K562 (cell line): ENCODE results near the gene PTOV1. TPM values are rescaled to one million over a fixed set of nuclear protein-coding genes. Genes with fewer than 3 reads are reported as not detected.

Experiments used
- C11orf30 ChIP-seq: fragments of 450-650 bp; IDR thresholded peaks from 2 replicates; pipeline ENCODE4 v1.6.1; 2016; ENCODE audit warnings: low read depth, mild to moderate bottlenecking
- NCOA4 ChIP-seq: fragments of 450-650 bp; IDR thresholded peaks from 2 replicates; pipeline ENCODE4 v1.6.1; 2018; ENCODE audit warnings: mild to moderate bottlenecking; ENCODE audit not compliant: partially characterized antibody
- PHF21A ChIP-seq: fragments of 450-650 bp; IDR thresholded peaks from 2 replicates; pipeline ENCODE4 v1.6.1; 2017; ENCODE audit warnings: low read depth, borderline replicate concordance
- RBBP5 ChIP-seq: fragments of 200-600 bp; sonication (generic); IDR thresholded peaks from 2 replicates; pipeline ENCODE4 v1.6.1; 2012; ENCODE audit warnings: borderline replicate concordance, mild to moderate bottlenecking, low read length, control low read depth, inconsistent platforms; ENCODE audit not compliant: insufficient read depth, poor library complexity, severe bottlenecking
- RUNX1 ChIP-seq: sonication (generic); IDR thresholded peaks from 2 replicates; pipeline ENCODE4 v1.6.1; 2016; ENCODE audit warnings: antibody characterized with exemption, low read depth
- SMARCB1 ChIP-seq: IDR thresholded peaks from 2 replicates; pipeline ENCODE4 v1.6.1; 2011; ENCODE audit warnings: improper control_type of control experiment, low read depth; ENCODE audit not compliant: insufficient read length
- TAF1 ChIP-seq: IDR thresholded peaks from 2 replicates; pipeline ENCODE4 v1.6.1; 2011; ENCODE audit warnings: mild to moderate bottlenecking, low read length, moderate library complexity; ENCODE audit not compliant: insufficient read depth, control insufficient read depth, severe bottlenecking; ENCODE audit errors: extremely low read depth
- YBX1 ChIP-seq: fragments of 450-650 bp; IDR thresholded peaks from 2 replicates; pipeline ENCODE4 v1.7.1; 2016; ENCODE audit warnings: mild to moderate bottlenecking
- ZNF146 ChIP-seq: IDR thresholded peaks from one replicate; pipeline ENCODE4 v1.6.1; 2018; ENCODE audit warnings: missing compliant biosample characterization; ENCODE audit not compliant: unreplicated experiment
- polyA plus RNA-seq, 8 experiments: library from polyadenylated mRNA; depleted of rRNA in 4 of 8; stranded (reverse) in 5 of 8; unstranded in 3 of 8; fragments of >200 nt; fragmentation: Nextera tagmentation in 2 of 8; fragmentation: Illumina TruSeq in 1 of 8; extraction: Ambion mirVana in 2 of 8; extraction: Trizol in 1 of 8; gene quantifications; 2 replicates each; pipeline versions ENCODE4 v1.2.1 to v1.2.3, GENCODE V29; 2011 to 2014; ENCODE audit warnings: inconsistent platforms in 1 of 8, missing spikeins in 1 of 8
- total RNA-seq, 7 experiments: library from RNA; depleted of rRNA in 6 of 7; stranded (reverse); fragments of >200 nt in 6 of 7; fragmentation: Illumina TruSeq in 2 of 7; extraction: Trizol in 2 of 7; gene quantifications; 2 replicates each; pipeline versions ENCODE4 v1.2.1 to v1.2.3, GENCODE V29; 2011 to 2021; ENCODE audit warnings: low replicate concordance in 1 of 7
- TF ChIP-seq, protein P1 (sequence below): fragments of 250-450 bp; sonication (Bioruptor Pico); IDR thresholded peaks from 2 replicates; pipeline ENCODE4 v1.4.0; 2020; ENCODE audit warnings: borderline replicate concordance
- TF ChIP-seq, protein P2 (sequence below): sonication (generic); formaldehyde crosslinking; IDR thresholded peaks from 2 replicates; pipeline ENCODE4 v1.8.0; 2022; ENCODE audit warnings: missing genetic modification reagents, mild to moderate bottlenecking, moderate library complexity, borderline replicate concordance
- TF ChIP-seq, protein P3 (sequence below): fragments of 450-650 bp; IDR thresholded peaks from 2 replicates; pipeline ENCODE4 v1.6.1; 2017; ENCODE audit warnings: antibody characterized with exemption, mild to moderate bottlenecking

Gene PTOV1
- total and polyA plus RNA-seq, 9 of the 15 experiments (the other 6 are each of a cell fraction or from before 2014, with no cell fraction given), result 4.9 to 169 (median 43.5) TPM

DNA sequence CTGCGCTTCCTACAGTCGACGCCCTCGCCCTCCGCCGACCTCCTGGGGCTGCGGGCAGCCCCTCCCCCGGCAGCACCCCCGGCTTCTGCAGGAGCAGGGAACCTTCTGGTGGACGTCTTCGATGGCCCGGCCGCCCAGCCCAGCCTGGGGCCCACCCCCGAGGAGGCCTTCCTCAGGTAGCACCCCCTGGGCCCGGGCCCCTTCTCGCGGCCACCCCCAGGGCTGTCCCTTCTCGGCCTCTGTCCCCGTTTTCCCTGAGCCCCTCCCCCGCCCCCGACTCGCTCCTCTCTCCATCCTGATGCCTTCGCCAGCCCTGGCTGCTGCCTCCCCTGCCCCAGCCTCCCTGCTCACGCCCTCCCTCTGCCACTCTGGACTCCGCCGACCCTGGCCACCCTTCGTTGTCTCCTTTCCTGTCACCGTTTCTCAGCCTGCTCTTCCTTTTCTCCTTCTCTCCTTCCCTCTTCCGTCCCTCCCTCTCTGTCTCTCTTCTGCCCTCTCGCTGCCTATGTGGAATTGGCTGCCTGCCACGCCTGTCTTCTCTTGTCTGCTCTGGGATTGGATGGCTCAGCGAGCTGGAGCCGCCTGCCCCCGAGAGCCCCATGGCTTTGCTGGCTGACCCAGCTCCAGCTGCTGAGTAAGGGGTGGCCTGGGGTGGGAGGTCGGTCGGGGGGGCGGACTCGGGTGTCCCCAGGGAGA is 48.8 kb upstream of the PTOV1 start (continued):
- TF ChIP-seq, protein P1, sequence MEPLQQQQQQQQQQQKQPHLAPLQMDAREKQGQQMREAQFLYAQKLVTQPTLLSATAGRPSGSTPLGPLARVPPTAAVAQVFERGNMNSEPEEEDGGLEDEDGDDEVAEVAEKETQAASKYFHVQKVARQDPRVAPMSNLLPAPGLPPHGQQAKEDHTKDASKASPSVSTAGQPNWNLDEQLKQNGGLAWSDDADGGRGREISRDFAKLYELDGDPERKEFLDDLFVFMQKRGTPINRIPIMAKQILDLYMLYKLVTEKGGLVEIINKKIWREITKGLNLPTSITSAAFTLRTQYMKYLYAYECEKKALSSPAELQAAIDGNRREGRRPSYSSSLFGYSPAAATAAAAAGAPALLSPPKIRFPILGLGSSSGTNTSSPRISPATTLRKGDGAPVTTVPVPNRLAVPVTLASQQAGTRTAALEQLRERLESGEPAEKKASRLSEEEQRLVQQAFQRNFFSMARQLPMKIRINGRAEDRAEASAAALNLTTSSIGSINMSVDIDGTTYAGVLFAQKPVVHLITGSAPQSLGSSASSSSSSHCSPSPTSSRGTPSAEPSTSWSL, result no peak
- TF ChIP-seq C11orf30 (no peak), TAF1 (no peak), ZNF146 (CRISPR knock-in tag) (no peak), RUNX1 (no peak), YBX1 (no peak), SMARCB1 (no peak), RBBP5 (no peak), NCOA4 (no peak), PHF21A (no peak)
- TF ChIP-seq, protein P2, sequence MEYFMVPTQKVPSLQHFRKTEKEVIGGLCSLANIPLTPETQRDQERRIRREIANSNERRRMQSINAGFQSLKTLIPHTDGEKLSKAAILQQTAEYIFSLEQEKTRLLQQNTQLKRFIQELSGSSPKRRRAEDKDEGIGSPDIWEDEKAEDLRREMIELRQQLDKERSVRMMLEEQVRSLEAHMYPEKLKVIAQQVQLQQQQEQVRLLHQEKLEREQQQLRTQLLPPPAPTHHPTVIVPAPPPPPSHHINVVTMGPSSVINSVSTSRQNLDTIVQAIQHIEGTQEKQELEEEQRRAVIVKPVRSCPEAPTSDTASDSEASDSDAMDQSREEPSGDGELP (CRISPR knock-in tag), result no peak
- TF ChIP-seq, protein P3, sequence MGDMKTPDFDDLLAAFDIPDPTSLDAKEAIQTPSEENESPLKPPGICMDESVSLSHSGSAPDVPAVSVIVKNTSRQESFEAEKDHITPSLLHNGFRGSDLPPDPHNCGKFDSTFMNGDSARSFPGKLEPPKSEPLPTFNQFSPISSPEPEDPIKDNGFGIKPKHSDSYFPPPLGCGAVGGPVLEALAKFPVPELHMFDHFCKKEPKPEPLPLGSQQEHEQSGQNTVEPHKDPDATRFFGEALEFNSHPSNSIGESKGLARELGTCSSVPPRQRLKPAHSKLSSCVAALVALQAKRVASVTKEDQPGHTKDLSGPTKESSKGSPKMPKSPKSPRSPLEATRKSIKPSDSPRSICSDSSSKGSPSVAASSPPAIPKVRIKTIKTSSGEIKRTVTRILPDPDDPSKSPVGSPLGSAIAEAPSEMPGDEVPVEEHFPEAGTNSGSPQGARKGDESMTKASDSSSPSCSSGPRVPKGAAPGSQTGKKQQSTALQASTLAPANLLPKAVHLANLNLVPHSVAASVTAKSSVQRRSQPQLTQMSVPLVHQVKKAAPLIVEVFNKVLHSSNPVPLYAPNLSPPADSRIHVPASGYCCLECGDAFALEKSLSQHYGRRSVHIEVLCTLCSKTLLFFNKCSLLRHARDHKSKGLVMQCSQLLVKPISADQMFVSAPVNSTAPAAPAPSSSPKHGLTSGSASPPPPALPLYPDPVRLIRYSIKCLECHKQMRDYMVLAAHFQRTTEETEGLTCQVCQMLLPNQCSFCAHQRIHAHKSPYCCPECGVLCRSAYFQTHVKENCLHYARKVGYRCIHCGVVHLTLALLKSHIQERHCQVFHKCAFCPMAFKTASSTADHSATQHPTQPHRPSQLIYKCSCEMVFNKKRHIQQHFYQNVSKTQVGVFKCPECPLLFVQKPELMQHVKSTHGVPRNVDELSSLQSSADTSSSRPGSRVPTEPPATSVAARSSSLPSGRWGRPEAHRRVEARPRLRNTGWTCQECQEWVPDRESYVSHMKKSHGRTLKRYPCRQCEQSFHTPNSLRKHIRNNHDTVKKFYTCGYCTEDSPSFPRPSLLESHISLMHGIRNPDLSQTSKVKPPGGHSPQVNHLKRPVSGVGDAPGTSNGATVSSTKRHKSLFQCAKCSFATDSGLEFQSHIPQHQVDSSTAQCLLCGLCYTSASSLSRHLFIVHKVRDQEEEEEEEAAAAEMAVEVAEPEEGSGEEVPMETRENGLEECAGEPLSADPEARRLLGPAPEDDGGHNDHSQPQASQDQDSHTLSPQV, result no peak
